WTC11 (cell line): ENCODE data around the gene RASA1. TPM values are rescaled to one million over a fixed set of nuclear protein-coding genes. Genes with fewer than 3 reads are reported as not detected.

Experiments used
- ATAC-seq: fragments of 200-7000 bp; cut with Tn5 transposase; 2 replicates; pipeline ENCODE4 v1.10.0; 2021; ENCODE audit warnings: mild to moderate bottlenecking, moderate library complexity
- CTCF ChIA-PET: fragments of 300-600 bp; sonication (Branson Sonifier 250); formaldehyde crosslinking; loops from one replicate; lab custom pipeline; 2021; ENCODE audit warnings: antibody characterized with exemption; lab: Charles Lee
- POLR2A ChIA-PET: fragments of 350-600 bp; sonication (Branson Sonifier 250); formaldehyde crosslinking; loops from one replicate; lab custom pipeline; 2021; ENCODE audit warnings: antibody characterized with exemption; lab: Charles Lee
- DNase-seq: peaks from one replicate; pipeline ENCODE4 v3.0.0; 2021; ENCODE audit warnings: low spot score
- H3K27ac Mint-ChIP-seq: 2 replicates; pipeline ENCODE4 v1.8.0; 2021; ENCODE audit warnings: mixed read lengths
- H3K27me3 Mint-ChIP-seq: 2 replicates; pipeline ENCODE4 v1.8.0; 2021; ENCODE audit warnings: low read depth, mild to moderate bottlenecking, moderate library complexity, mixed read lengths
- H3K36me3 Mint-ChIP-seq: 2 replicates; pipeline ENCODE4 v1.8.0; 2021; ENCODE audit warnings: mixed read lengths
- H3K4me1 Mint-ChIP-seq: 2 replicates; pipeline ENCODE4 v1.8.0; 2022; ENCODE audit warnings: mixed read lengths
- H3K4me3 Mint-ChIP-seq: 2 replicates; pipeline ENCODE4 v1.8.0; 2021; ENCODE audit warnings: mild to moderate bottlenecking, moderate library complexity, mixed read lengths
- H3K9me3 Mint-ChIP-seq: 2 replicates; pipeline ENCODE4 v1.8.0; 2021; ENCODE audit warnings: mixed read lengths
- ELF4 ChIP-seq: sonication (generic); formaldehyde crosslinking; IDR thresholded peaks from 2 replicates; pipeline ENCODE4 v1.8.1; 2022; ENCODE audit warnings: low read depth, mild to moderate bottlenecking, moderate library complexity, missing genetic modification reagents
- ETV6 ChIP-seq: sonication (generic); formaldehyde crosslinking; IDR thresholded peaks from 2 replicates; pipeline ENCODE4 v1.8.1; 2022; ENCODE audit warnings: mild to moderate bottlenecking, missing genetic modification reagents
- FOXJ3 ChIP-seq: sonication (generic); formaldehyde crosslinking; IDR thresholded peaks from 2 replicates; pipeline ENCODE4 v1.9.0; 2021; ENCODE audit warnings: missing genetic modification reagents, mild to moderate bottlenecking, borderline replicate concordance
- GABPB1 ChIP-seq: sonication (generic); formaldehyde crosslinking; IDR thresholded peaks from 2 replicates; pipeline ENCODE4 v1.8.1; 2023; ENCODE audit warnings: mild to moderate bottlenecking, missing genetic modification reagents
- HMGA2 ChIP-seq: fragments of 250-450 bp; sonication (Bioruptor Pico); IDR thresholded peaks from 2 replicates; pipeline ENCODE4 v1.4.0; 2021; ENCODE audit warnings: mild to moderate bottlenecking, moderate library complexity
- IRF2 ChIP-seq: sonication (generic); formaldehyde crosslinking; IDR thresholded peaks from 2 replicates; pipeline ENCODE4 v1.8.0; 2022; ENCODE audit warnings: low read depth, missing genetic modification reagents, borderline replicate concordance
- MXD4 ChIP-seq: fragments of 250-450 bp; sonication (Bioruptor Pico); IDR thresholded peaks from 2 replicates; pipeline ENCODE4 v1.8.0; 2021; ENCODE audit warnings: mild to moderate bottlenecking, moderate library complexity, borderline replicate concordance
- NFATC4 ChIP-seq: fragments of 250-450 bp; sonication (Bioruptor Pico); IDR thresholded peaks from 2 replicates; pipeline ENCODE4 v1.9.0; 2021; ENCODE audit warnings: mild to moderate bottlenecking
- OVOL2 ChIP-seq: fragments of 250-450 bp; sonication (Bioruptor Pico); IDR thresholded peaks from 2 replicates; pipeline ENCODE4 v1.9.0; 2021; ENCODE audit warnings: mild to moderate bottlenecking, borderline replicate concordance
- PRRX2 ChIP-seq: fragments of 250-450 bp; sonication (Bioruptor Pico); IDR thresholded peaks from 2 replicates; pipeline ENCODE4 v1.8.0; 2021; ENCODE audit warnings: mild to moderate bottlenecking
- SMAD4 ChIP-seq: sonication (generic); formaldehyde crosslinking; IDR thresholded peaks from 2 replicates; pipeline ENCODE4 v1.8.0; 2022; ENCODE audit warnings: mild to moderate bottlenecking, missing genetic modification reagents
- SOX15 ChIP-seq: fragments of 250-450 bp; sonication (Bioruptor Pico); IDR thresholded peaks from 2 replicates; pipeline ENCODE4 v1.9.0; 2021; ENCODE audit warnings: mild to moderate bottlenecking
- total RNA-seq: library from RNA; stranded (reverse); gene quantifications from 3 replicates; pipeline ENCODE4 v1.2.3, GENCODE V29; 2021
- TF ChIP-seq, protein P1 (sequence below): sonication (generic); formaldehyde crosslinking; IDR thresholded peaks from 2 replicates; pipeline ENCODE4 v1.8.1; 2023; ENCODE audit warnings: mild to moderate bottlenecking, missing genetic modification reagents, moderate library complexity
- TF ChIP-seq, protein P2 (sequence below): sonication (generic); formaldehyde crosslinking; IDR thresholded peaks from 2 replicates; pipeline ENCODE4 v1.8.1; 2022; ENCODE audit warnings: mild to moderate bottlenecking, missing genetic modification reagents, moderate library complexity, borderline replicate concordance
- TF ChIP-seq, protein P3 (sequence below): fragments of 250-450 bp; sonication (Bioruptor Pico); IDR thresholded peaks from 2 replicates; pipeline ENCODE4 v1.9.0; 2021; ENCODE audit warnings: mild to moderate bottlenecking, borderline replicate concordance
- TF ChIP-seq, protein P4 (sequence below): sonication (generic); formaldehyde crosslinking; IDR thresholded peaks from 2 replicates; pipeline ENCODE4 v1.8.1; 2023; ENCODE audit warnings: mild to moderate bottlenecking, missing genetic modification reagents
- TF ChIP-seq, protein P5 (sequence below): fragments of 250-450 bp; sonication (Bioruptor Pico); IDR thresholded peaks from 2 replicates; pipeline ENCODE4 v2.1.2; 2022; ENCODE audit warnings: mild to moderate bottlenecking, moderate library complexity
- TF ChIP-seq, protein P6 (sequence below): fragments of 250-450 bp; sonication (Bioruptor Pico); IDR thresholded peaks from 2 replicates; pipeline ENCODE4 v1.9.0; 2021; ENCODE audit warnings: mild to moderate bottlenecking
- TF ChIP-seq, protein P7 (sequence below): sonication (generic); formaldehyde crosslinking; IDR thresholded peaks from 2 replicates; pipeline ENCODE4 v1.8.0; 2022; ENCODE audit warnings: mild to moderate bottlenecking, missing genetic modification reagents
- TF ChIP-seq, protein P8 (sequence below): fragments of 250-450 bp; sonication (Bioruptor Pico); IDR thresholded peaks from 2 replicates; pipeline ENCODE4 v1.9.0; 2021; ENCODE audit warnings: moderate library complexity, mild to moderate bottlenecking, inconsistent platforms, borderline replicate concordance

Gene RASA1
- total RNA-seq, 1 experiment from 2014 or later = 31.0 TPM

DNA sequence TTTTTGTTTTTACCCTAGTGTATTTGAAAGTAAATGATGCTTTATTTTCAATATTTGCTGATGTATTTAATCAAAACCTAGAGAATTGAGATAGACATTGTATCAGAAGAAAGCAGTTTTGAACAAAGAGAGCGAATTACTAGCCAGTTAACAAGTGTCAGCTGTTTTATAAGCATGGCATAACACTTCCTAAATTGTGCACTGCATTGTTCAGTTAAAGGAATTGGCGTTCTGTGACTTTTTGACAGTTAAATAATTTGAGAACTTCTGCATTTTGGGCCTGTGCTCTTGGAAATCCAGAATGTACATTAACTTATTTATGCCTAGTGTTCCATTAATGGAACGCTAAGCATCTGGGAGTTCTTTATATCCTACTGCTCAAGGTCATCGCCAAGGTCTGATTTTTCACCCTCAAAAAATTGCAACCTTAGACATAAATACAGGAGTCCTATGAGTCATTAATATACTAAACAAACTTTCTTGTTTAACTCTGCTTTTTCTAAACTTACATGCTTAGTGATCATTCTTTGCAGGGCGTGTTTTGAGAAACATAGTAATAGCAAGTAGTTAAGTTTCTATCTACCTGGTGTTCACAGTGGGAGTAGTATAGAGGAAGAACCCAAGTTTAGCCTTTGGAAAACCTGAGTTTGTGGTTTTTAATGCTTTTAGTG is 31.1 kb downstream of the RASA1 start:
- Mint-ChIP-seq H3K9me3 (no peaks in the 10 kb centered on the region), H3K4me3 (no peak overlapping the region), H3K36me3 (no peaks in the 10 kb centered on the region), H3K27me3 (no peaks in the 10 kb centered on the region), H3K27ac (no peak overlapping the region), H3K4me1 (peaks cover 10% of the 10 kb centered on the region)
- ATAC-seq = no peak
- TF ChIP-seq SOX15 (CRISPR knock-in tag) (no peak), ELF4 (CRISPR knock-in tag) (no peak), MXD4 (CRISPR knock-in tag) (no peak), PRRX2 (CRISPR knock-in tag) (no peak), FOXJ3 (CRISPR knock-in tag) (no peak), SMAD4 (CRISPR knock-in tag) (no peak), NFATC4 (CRISPR knock-in tag) (no peak), ETV6 (CRISPR knock-in tag) (no peak), OVOL2 (CRISPR knock-in tag) (no peak), GABPB1 (no peak), IRF2 (CRISPR knock-in tag) (no peak), HMGA2 (CRISPR knock-in tag) (no peak)
- TF ChIP-seq, protein P1, sequence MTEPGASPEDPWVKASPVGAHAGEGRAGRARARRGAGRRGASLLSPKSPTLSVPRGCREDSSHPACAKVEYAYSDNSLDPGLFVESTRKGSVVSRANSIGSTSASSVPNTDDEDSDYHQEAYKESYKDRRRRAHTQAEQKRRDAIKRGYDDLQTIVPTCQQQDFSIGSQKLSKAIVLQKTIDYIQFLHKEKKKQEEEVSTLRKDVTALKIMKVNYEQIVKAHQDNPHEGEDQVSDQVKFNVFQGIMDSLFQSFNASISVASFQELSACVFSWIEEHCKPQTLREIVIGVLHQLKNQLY = no peak
- TF ChIP-seq, protein P2, sequence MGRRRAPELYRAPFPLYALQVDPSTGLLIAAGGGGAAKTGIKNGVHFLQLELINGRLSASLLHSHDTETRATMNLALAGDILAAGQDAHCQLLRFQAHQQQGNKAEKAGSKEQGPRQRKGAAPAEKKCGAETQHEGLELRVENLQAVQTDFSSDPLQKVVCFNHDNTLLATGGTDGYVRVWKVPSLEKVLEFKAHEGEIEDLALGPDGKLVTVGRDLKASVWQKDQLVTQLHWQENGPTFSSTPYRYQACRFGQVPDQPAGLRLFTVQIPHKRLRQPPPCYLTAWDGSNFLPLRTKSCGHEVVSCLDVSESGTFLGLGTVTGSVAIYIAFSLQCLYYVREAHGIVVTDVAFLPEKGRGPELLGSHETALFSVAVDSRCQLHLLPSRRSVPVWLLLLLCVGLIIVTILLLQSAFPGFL (CRISPR knock-in tag) = no peak
- TF ChIP-seq, protein P3, sequence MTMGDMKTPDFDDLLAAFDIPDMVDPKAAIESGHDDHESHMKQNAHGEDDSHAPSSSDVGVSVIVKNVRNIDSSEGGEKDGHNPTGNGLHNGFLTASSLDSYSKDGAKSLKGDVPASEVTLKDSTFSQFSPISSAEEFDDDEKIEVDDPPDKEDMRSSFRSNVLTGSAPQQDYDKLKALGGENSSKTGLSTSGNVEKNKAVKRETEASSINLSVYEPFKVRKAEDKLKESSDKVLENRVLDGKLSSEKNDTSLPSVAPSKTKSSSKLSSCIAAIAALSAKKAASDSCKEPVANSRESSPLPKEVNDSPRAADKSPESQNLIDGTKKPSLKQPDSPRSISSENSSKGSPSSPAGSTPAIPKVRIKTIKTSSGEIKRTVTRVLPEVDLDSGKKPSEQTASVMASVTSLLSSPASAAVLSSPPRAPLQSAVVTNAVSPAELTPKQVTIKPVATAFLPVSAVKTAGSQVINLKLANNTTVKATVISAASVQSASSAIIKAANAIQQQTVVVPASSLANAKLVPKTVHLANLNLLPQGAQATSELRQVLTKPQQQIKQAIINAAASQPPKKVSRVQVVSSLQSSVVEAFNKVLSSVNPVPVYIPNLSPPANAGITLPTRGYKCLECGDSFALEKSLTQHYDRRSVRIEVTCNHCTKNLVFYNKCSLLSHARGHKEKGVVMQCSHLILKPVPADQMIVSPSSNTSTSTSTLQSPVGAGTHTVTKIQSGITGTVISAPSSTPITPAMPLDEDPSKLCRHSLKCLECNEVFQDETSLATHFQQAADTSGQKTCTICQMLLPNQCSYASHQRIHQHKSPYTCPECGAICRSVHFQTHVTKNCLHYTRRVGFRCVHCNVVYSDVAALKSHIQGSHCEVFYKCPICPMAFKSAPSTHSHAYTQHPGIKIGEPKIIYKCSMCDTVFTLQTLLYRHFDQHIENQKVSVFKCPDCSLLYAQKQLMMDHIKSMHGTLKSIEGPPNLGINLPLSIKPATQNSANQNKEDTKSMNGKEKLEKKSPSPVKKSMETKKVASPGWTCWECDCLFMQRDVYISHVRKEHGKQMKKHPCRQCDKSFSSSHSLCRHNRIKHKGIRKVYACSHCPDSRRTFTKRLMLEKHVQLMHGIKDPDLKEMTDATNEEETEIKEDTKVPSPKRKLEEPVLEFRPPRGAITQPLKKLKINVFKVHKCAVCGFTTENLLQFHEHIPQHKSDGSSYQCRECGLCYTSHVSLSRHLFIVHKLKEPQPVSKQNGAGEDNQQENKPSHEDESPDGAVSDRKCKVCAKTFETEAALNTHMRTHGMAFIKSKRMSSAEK (CRISPR knock-in tag) = no peak
- TF ChIP-seq, protein P4, sequence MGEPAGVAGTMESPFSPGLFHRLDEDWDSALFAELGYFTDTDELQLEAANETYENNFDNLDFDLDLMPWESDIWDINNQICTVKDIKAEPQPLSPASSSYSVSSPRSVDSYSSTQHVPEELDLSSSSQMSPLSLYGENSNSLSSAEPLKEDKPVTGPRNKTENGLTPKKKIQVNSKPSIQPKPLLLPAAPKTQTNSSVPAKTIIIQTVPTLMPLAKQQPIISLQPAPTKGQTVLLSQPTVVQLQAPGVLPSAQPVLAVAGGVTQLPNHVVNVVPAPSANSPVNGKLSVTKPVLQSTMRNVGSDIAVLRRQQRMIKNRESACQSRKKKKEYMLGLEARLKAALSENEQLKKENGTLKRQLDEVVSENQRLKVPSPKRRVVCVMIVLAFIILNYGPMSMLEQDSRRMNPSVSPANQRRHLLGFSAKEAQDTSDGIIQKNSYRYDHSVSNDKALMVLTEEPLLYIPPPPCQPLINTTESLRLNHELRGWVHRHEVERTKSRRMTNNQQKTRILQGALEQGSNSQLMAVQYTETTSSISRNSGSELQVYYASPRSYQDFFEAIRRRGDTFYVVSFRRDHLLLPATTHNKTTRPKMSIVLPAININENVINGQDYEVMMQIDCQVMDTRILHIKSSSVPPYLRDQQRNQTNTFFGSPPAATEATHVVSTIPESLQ (CRISPR knock-in tag) = no peak
- TF ChIP-seq, protein P5, sequence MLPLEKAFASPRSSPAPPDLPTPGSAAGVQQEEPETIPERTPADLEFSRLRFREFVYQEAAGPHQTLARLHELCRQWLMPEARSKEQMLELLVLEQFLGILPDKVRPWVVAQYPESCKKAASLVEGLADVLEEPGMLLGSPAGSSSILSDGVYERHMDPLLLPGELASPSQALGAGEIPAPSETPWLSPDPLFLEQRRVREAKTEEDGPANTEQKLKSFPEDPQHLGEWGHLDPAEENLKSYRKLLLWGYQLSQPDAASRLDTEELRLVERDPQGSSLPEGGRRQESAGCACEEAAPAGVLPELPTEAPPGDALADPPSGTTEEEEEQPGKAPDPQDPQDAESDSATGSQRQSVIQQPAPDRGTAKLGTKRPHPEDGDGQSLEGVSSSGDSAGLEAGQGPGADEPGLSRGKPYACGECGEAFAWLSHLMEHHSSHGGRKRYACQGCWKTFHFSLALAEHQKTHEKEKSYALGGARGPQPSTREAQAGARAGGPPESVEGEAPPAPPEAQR (CRISPR knock-in tag) = no peak
- TF ChIP-seq, protein P6, sequence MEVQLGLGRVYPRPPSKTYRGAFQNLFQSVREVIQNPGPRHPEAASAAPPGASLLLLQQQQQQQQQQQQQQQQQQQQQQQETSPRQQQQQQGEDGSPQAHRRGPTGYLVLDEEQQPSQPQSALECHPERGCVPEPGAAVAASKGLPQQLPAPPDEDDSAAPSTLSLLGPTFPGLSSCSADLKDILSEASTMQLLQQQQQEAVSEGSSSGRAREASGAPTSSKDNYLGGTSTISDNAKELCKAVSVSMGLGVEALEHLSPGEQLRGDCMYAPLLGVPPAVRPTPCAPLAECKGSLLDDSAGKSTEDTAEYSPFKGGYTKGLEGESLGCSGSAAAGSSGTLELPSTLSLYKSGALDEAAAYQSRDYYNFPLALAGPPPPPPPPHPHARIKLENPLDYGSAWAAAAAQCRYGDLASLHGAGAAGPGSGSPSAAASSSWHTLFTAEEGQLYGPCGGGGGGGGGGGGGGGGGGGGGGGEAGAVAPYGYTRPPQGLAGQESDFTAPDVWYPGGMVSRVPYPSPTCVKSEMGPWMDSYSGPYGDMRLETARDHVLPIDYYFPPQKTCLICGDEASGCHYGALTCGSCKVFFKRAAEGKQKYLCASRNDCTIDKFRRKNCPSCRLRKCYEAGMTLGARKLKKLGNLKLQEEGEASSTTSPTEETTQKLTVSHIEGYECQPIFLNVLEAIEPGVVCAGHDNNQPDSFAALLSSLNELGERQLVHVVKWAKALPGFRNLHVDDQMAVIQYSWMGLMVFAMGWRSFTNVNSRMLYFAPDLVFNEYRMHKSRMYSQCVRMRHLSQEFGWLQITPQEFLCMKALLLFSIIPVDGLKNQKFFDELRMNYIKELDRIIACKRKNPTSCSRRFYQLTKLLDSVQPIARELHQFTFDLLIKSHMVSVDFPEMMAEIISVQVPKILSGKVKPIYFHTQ (CRISPR knock-in tag) = no peak
- TF ChIP-seq, protein P7, sequence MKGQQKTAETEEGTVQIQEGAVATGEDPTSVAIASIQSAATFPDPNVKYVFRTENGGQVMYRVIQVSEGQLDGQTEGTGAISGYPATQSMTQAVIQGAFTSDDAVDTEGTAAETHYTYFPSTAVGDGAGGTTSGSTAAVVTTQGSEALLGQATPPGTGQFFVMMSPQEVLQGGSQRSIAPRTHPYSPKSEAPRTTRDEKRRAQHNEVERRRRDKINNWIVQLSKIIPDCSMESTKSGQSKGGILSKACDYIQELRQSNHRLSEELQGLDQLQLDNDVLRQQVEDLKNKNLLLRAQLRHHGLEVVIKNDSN = no peak
- TF ChIP-seq, protein P8, sequence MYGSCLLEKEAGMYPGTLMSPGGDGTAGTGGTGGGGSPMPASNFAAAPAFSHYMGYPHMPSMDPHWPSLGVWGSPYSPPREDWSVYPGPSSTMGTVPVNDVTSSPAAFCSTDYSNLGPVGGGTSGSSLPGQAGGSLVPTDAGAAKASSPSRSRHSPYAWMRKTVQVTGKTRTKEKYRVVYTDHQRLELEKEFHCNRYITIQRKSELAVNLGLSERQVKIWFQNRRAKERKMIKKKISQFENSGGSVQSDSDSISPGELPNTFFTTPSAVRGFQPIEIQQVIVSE (CRISPR knock-in tag) = no peak
- ChIA-PET CTCF (no interaction called here), POLR2A (no interaction called here)
- DNase-seq = no peak
